Esophagus mucosa (tissue), 1 donor: Measurements from ENCODE around the gene BAZ2B. TPM values are rescaled to one million over a fixed set of nuclear protein-coding genes. Genes with fewer than 3 reads are reported as not detected.

Source experiments
- ATAC-seq: fragments of 200-7000 bp; cut with Tn5 transposase; one replicate; pipeline ENCODE4 v1.9.1; 2020
- total RNA-seq: library from RNA; stranded (reverse); gene quantifications from one replicate; pipeline ENCODE4 v1.2.4, GENCODE V29; 2023
- donor health status: DM: yes; HTN: yes; CAD: no.

The BAZ2B gene
- total RNA-seq, 1 donor from 2014 or later: 41.4 TPM

DNA sequence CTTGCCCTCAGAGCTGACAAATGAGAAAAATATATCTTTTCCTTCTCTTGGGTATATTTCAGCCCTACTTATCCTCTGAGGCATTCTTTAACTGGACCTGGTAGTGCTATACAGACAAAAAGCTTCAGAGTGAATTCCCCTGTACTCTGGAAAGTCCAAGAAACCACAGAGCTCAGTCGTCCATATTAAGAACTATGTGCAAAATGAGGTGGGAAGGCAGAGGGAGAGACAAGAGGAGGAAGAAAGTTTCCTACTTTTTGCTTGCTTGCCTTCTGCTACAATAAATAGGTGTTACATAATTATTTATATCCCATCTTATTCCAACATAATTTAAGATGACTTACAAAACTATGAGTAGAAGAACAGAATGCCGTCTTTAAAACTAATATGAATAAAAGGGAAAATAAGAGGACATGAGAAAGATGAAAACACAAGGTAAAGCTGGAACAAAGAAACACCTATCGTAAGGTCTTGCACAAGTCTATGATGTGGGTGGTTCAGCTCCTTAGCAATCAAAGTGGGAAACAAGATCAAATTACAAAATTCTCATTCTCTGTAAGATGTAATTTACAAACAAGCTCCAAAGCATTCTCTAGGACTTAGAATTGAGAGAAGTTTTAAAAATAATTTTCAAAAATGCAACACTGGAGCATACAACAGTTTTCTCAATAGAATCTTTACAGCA lies 97.9 kb downstream of the BAZ2B start:
- no peak for ATAC-seq

- peak; percentile 96 for ATAC-seq
Observed at GRCh38 chr2:159516241-159516758, 100.0 kb downstream of the BAZ2B start.

GRCh38 chr2:159515441-159515840 lies 100.9 kb downstream of the BAZ2B start:
- ATAC-seq: peak; percentile 15

- ATAC-seq: no peak
Observed at GRCh38 chr2:159513745-159514144, 102.6 kb downstream of the BAZ2B start.

- no peak for ATAC-seq
Observed at GRCh38 chr2:159508140-159508539, 108.2 kb downstream of the BAZ2B start.

- peak; percentile 83 for ATAC-seq
Observed at GRCh38 chr2:159506764-159507440, 109.4 kb downstream of the BAZ2B start.

DNA sequence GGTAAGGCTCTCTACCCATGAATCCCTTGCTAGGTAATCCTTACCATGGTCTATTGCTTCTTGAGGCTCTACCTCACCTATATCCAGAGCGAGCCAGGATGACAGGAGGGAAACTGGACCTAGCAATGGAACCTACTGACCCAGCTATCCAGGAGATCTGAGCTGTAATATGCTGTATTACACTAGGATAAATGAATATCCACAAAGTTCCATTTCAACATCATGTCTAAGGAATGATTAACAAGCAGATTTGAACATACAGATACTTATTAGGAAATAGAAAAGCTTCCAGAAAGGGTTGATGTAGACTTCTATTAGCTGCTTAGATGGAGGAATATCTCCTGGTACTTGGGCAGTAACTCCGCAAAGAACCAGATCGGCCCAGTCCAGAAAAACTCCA lies 110.1 kb downstream of the BAZ2B start:
- peak; percentile 45 for ATAC-seq

DNA sequence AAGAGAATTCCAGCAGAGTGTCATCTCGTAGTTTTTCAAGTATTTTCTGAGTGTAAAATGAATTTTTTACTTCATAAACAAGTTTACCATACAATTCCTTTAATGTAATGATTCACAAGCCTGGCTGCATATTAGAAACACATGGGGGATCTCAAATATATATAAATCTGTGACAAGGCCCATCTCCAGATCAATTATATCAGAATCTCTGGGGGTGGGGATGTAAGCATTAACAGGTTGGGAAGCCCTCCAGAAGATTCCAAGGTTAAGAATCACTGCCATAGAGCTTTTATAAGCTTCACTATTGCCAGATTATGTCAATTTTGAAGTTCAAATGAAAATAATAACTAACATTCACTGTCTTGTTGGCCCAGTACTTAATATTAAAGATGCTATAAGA lies 111.2 kb downstream of the BAZ2B start:
- ATAC-seq: no peak

GRCh38 chr2:159501743-159502142 lies 114.6 kb downstream of the BAZ2B start:
- no peak for ATAC-seq

DNA sequence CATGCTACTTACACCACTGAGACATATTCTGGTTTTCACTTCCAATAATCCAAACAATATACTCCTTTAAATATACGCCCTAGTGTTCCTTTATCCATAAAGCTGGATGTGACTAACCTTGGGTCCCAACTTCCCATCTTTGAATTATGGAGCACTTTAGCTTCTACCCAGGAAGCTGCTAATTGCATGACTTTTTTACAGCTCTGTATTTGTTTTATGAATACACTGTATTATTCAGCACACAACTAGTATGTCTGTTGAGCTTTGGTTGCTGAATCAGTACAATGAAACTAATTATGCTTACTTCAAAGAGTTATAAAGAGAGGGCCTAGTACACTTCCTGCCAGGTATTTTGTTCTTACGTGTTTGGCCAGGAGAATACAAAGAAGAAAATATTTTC lies 118.5 kb downstream of the BAZ2B start:
- peak; percentile 72 for ATAC-seq

DNA sequence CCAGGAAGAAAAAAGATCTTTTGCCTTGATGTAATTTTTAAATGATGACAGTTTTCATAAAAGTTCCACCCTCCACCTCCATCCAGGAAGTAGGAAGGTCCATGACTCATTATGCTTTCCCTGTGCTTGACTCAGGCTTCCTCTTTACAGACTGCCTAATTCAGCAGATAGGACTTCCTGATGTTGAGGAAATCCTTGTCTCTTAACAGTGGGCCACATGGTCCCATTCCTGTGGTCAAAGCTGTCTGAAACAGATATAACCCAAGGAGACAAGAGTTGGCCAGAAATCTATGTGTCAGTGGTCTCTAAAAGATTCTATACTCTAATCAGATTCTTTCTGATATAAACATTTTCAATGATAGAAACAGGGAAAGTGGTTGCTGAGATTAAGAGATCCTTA lies 119.1 kb downstream of the BAZ2B start:
- ATAC-seq: peak; percentile 98

DNA sequence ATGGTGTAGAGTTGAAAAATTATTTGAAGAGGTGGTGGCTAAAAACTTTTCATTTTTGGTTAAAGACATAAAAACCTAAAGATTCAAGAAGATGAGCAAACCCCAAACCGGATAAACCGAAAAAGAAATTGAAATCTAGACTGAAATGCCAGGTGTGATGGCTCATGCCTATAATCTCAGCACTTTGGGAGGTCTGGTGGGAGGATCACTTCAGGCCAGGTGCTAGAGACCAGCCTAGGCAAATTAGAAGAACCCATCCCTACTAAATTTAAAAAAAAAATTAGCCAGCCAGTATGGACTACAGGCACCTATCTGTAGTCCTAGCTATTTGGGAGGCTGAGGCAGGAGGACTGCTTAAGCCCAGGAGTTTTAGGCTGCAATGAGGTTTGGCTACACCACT lies 126.9 kb downstream of the BAZ2B start:
- no peak for ATAC-seq

DNA sequence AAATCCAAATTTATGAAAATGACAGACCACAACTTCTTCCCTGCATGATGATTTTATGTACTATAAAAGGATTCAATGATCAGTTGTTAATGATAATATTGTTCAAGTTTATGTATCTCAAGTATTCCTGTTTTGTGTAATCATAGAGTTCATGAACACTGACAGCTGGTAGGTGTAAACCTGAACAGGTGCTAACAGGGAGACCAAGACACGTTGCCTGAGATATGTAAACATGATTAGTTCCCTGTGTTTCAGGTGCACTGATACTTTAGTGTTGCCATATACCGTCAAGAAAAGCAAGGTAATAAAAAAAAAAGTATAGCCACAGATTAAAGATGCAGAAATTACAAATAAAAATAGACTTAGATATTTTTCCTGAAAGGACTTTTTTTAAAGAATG lies 131.8 kb downstream of the BAZ2B start:
- ATAC-seq: no peak

GRCh38 chr2:159476329-159476728 lies 140.0 kb downstream of the BAZ2B start:
- no peak for ATAC-seq

GRCh38 chr2:159475793-159476192 lies 140.6 kb downstream of the BAZ2B start:
- no peak for ATAC-seq

GRCh38 chr2:159471340-159471739 lies 145.0 kb downstream of the BAZ2B start:
- ATAC-seq: no peak

- ATAC-seq: no peak
Observed at GRCh38 chr2:159468257-159468656, 148.1 kb downstream of the BAZ2B start.

GRCh38 chr2:159462961-159463360 lies 153.4 kb downstream of the BAZ2B start:
- no peak for ATAC-seq

DNA sequence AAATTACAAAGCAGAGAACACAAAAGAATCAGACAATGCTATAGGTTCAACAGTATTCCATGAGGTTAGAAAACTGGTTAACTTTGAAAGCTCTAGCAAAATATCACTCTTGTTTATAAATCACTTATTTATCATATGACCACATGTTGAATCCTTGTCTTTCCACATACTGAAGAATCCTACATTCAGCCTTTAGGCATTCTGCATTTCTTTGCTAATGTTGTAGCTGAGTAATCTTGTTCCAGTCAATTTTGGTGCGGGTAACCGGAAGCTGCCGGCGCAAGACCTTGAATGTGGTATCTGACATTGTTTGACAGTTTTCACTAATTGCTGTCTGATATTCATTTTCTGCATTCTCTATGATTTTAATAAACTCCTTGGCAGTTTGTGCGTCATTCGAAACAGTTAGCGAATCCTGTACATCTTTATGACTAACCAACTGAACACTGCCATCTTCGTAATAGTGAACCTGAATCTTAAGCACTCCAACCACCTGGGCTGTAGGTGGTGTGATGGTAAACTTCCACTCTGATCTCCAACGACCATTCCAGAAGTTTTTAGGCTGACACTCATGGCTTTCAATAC lies 154.1 kb downstream of the BAZ2B start:
- no peak for ATAC-seq

DNA sequence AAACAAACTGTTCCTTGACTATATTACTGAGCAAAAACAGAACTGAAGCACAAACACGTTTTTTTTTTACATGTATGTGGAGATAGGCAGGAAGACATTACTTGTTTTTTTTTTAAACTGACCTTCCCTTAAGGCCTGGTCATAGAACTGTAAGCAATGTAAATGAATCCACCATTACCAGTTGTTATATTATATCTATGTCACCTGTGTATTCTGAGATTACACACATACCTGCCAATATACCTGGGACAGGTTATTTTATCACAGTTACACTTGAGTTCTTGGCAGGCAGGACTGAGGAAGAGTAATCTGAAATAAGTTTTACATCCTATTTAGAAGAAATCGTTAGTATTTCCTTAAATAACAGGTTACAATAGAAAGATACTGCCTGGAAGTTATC lies 155.3 kb downstream of the BAZ2B start:
- ATAC-seq: no peak

DNA sequence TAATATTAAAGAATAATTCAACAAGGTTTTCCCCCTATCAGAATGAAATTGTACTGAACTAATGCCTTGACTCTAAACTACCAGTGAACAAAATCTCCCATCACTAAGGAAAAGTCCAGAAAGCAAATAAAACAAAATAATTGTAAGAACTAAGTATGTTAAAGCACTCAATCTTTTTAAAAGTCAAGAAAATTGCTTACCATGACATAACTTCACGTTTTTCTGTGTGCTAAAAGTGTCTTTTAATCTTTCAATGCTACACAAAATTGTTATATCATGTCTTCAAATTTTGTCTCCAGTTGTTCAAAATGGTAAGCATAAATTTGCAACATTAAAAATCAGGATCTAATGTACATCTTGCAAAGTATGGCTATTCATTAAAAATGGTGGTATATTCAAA lies 156.1 kb downstream of the BAZ2B start:
- no peak for ATAC-seq

GRCh38 chr2:159459279-159459678 lies 157.1 kb downstream of the BAZ2B start:
- ATAC-seq: no peak

GRCh38 chr2:159457589-159457988 lies 158.8 kb downstream of the BAZ2B start:
- ATAC-seq: no peak
